GM12873 (cell line): ENCODE data around the gene EPB41L2.

ENCODE experiments used
- CTCF ChIP-seq: IDR thresholded peaks from 2 replicates; pipeline ENCODE4 v1.5.1; 2012; ENCODE audit warnings: low read depth, mild to moderate bottlenecking, moderate library complexity, low read length, control low read depth; ENCODE audit not compliant: insufficient read depth; ENCODE audit errors: missing control alignments

Gene EPB41L2

GRCh38 chr6:130978180-130978579 is 84.9 kb downstream of the EPB41L2 start:
- no peak for TF ChIP-seq CTCF

DNA sequence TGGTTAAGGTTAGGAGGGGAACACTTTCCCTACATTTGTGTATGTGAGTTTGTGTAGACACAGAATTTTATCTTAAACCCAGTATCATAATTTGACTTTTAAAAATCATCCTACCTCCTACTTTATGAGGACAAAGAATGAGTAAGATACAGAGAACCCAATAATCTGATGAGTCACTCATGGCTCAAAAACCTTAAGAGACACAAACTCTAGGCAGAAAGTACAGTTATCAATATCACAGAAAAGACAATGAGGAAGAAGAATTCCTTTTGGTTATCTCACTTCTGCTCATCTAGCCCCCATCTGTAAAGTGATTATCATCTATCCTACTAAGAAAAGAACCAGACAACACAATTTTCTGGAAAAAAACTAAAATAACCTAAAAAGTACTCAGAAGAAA is 87.7 kb downstream of the EPB41L2 start:
- TF ChIP-seq CTCF = no peak

DNA sequence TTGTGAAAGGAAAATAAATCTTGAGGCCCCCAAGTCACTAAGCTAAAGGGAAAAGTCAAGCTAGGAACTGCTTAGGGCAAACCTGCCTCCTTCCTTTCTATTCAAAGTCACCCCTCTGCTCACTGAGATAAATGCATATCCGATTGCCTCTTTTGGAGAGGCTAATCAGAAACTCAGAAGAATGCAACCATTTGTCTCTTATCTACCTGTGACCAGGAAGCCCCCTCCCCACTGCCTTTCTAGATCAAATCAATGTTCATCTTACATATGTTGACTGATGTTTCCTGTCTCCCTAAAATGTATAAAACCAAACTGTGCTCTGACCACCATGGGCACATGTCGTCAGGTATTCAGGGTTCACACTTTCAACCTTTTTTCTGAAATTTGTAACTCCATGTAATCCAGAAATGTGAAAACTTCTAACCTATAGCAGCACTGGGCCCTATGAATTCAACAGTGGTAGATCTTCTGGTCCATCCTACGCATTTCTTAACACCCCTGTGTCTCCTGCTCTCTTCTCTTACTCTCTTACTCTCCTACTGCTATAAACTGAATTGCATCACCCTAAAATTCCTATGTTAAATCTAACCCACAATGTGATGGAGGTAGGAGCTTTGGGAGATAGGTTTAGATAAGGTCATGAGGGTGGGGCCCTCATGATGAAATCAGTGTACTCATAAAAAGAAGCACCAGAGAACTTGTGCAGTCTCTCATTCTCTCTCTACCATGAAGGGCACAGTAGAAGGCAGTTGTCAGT is 89.3 kb downstream of the EPB41L2 start:
- TF ChIP-seq CTCF = no peak

GRCh38 chr6:130971504-130971903 is 91.5 kb downstream of the EPB41L2 start:
- TF ChIP-seq CTCF = no peak

GRCh38 chr6:130970839-130971410 is 92.1 kb downstream of the EPB41L2 start:
- TF ChIP-seq CTCF = no peak

DNA sequence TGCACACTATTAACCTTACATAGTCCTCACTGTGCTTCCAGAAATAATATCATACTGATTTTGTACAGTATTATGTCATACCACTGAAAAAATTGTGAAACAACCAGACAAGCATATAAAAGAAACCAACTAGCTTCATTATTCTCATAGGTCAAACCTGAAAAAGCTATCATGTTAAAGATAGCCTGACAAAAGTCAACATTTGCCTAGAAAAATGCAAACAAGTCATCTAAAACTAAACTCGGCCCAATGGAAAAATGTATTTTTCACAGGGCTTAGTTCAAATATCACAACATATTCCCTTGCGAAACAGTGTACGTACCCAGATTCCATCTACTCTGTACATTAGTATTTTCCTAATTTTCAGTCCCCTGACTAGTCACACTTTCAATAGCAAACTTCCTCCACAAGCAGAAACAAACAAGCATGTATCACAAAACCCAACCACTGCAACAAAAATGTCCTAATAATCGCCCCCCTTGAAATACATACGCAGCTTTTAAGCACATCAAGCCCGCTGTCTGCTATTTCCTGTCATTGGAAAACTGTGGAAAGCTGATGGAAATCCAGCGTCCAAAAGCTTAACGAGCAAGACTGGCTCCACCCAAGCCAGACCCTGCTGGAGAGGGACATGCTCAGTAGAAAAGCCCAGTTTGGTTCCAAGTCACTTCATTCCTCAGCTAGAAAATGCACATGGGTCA is 93.1 kb downstream of the EPB41L2 start:
- no peak for TF ChIP-seq CTCF

DNA sequence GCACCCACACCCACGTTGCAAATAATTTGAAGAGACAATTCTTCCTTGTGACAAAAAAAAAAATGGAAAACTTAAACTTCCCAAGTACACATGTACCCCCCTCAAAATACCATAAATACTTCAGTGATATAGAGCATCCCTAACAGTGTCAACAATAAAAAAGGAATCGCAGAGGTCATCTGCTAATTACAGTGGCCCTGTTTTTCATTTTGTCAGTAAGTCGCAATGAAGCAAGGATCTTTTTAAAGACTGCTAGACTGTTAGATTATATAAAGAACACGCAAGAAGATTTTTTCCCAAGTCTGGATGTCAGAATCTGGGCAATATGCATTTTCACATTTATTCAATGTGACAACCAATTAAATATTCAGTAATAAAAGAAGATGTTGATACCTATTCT is 93.9 kb downstream of the EPB41L2 start:
- TF ChIP-seq CTCF = no peak
